Endothelial cell of umbilical vein (primary cell): ENCODE measurements around the gene NRCAM.

ENCODE experiments used
- EZH2 ChIP-seq: IDR thresholded peaks from 2 replicates; pipeline ENCODE4 v1.6.1; 2012; ENCODE audit warnings: borderline replicate concordance, low read depth, mild to moderate bottlenecking, moderate library complexity, low read length, inconsistent platforms; ENCODE audit not compliant: severe bottlenecking
- FOS ChIP-seq: IDR thresholded peaks from 2 replicates; pipeline ENCODE4 v1.6.1; 2011; ENCODE audit warnings: mild to moderate bottlenecking, low read length, moderate library complexity, borderline replicate concordance; ENCODE audit not compliant: insufficient read depth
- JUN ChIP-seq: IDR thresholded peaks from 2 replicates; pipeline ENCODE4 v1.6.1; 2011; ENCODE audit warnings: borderline replicate concordance, low read depth; ENCODE audit not compliant: insufficient read length, insufficient read depth
- MAX ChIP-seq: IDR thresholded peaks from 2 replicates; pipeline ENCODE4 v1.6.1; 2011; ENCODE audit not compliant: insufficient read depth, insufficient read length
- MYC ChIP-seq: IDR thresholded peaks from one replicate; pipeline ENCODE4 v1.6.1; 2011; ENCODE audit warnings: mild to moderate bottlenecking, low read depth, low read length
- POLR2A ChIP-seq: IDR thresholded peaks from 2 replicates; pipeline ENCODE4 v1.6.1; 2012; ENCODE audit warnings: low read depth, mild to moderate bottlenecking, control low read depth, low read length
- POLR2AphosphoS5 ChIP-seq: IDR thresholded peaks from 2 replicates; pipeline ENCODE4 v1.6.1; 2012; ENCODE audit warnings: low read depth, mild to moderate bottlenecking, control low read depth, low read length, moderate library complexity; ENCODE audit not compliant: insufficient read depth
- TF ChIP-seq, protein P1 (sequence below), 2 donors: IDR thresholded peaks; 1 replicate in 1 of 2; 2 replicates in 1 of 2; pipeline ENCODE4 v1.5.1; 2011; ENCODE audit warnings: low read length in 2 of 2, mild to moderate bottlenecking in 2 of 2, moderate library complexity in 2 of 2, control low read depth in 1 of 2, inconsistent platforms in 1 of 2, low read depth in 1 of 2; ENCODE audit not compliant: insufficient read depth in 1 of 2; ENCODE audit errors: extremely low read depth in 1 of 2

DNA sequence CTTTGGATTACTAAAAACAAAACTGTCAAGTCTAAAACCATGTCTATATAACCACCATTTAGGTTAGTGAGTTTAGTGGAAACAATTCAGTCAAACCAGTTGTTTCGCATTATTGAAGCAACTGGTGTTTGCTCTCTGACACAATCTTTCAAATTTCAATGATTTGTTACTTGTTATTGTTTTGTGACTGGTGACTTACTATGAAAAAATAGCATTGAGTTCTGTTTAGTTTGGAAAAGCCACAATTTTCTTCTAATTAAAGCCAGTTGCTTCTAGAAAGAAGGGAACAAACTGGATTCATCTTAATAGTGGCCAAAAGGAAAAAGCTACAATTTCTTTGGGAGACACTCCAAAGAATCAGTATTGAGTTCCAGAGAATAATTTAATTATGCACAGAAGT lies 356.5 kb downstream of the NRCAM start:
- TF ChIP-seq, protein P1, sequence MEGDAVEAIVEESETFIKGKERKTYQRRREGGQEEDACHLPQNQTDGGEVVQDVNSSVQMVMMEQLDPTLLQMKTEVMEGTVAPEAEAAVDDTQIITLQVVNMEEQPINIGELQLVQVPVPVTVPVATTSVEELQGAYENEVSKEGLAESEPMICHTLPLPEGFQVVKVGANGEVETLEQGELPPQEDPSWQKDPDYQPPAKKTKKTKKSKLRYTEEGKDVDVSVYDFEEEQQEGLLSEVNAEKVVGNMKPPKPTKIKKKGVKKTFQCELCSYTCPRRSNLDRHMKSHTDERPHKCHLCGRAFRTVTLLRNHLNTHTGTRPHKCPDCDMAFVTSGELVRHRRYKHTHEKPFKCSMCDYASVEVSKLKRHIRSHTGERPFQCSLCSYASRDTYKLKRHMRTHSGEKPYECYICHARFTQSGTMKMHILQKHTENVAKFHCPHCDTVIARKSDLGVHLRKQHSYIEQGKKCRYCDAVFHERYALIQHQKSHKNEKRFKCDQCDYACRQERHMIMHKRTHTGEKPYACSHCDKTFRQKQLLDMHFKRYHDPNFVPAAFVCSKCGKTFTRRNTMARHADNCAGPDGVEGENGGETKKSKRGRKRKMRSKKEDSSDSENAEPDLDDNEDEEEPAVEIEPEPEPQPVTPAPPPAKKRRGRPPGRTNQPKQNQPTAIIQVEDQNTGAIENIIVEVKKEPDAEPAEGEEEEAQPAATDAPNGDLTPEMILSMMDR (IDR thresholded peaks at IDR 0.05; ENCODE audit: extremely low read depth in 1 of 2, insufficient read depth in 1 of 2, low read depth in 1 of 2, low read length in 2 of 2): no peak
- TF ChIP-seq MYC: no peak
- TF ChIP-seq MAX: no peak
- TF ChIP-seq POLR2AphosphoS5: no peak
- no peak for TF ChIP-seq POLR2A
- no peak for TF ChIP-seq FOS
- no peak for TF ChIP-seq EZH2
- TF ChIP-seq JUN: no peak
